Ovary (tissue), 9 donors: Measurements from ENCODE around the gene RNPEPL1. TPM values are rescaled to one million over a fixed set of nuclear protein-coding genes. Genes with fewer than 3 reads are reported as not detected.

Experiments used
- DNase-seq, 5 donors: peaks; one replicate each; pipeline ENCODE4 v3.0.0-alpha.2; 2019 to 2020
- H3K27ac ChIP-seq, 2 donors: fragments of 200-600 bp; one replicate each; pipeline versions ENCODE4 v1.5.1 to v1.8.0; 2019 to 2022
- H3K27me3 ChIP-seq: fragments of 200-600 bp; one replicate; pipeline ENCODE4 v1.8.0; 2022
- H3K36me3 ChIP-seq: fragments of 200-600 bp; sonication (generic); one replicate; pipeline ENCODE4 v1.5.1; 2019
- H3K4me1 ChIP-seq: one replicate; pipeline ENCODE4 v1.8.1; 2013; ENCODE audit warnings: mild to moderate bottlenecking, moderate library complexity; ENCODE audit not compliant: insufficient read depth
- H3K4me3 ChIP-seq: fragments of 200-600 bp; sonication (generic); one replicate; pipeline ENCODE4 v1.5.1; 2017
- H3K9me3 ChIP-seq, 2 donors: fragments of 200-600 bp in 1 of 2; sonication (generic) in 1 of 2; one replicate each; pipeline versions ENCODE4 v1.5.1 to v1.8.1; 2013 to 2019; ENCODE audit warnings: mild to moderate bottlenecking in 1 of 2, moderate library complexity in 1 of 2
- EP300 ChIP-seq: sonication (generic); formaldehyde crosslinking; IDR thresholded peaks from one replicate; pipeline ENCODE4 v1.6.1; 2017; ENCODE audit warnings: antibody characterized with exemption
- POLR2A ChIP-seq: fragments of 450-650 bp; IDR thresholded peaks from one replicate; pipeline ENCODE4 v1.6.1; 2017; ENCODE audit warnings: antibody characterized with exemption, mild to moderate bottlenecking, moderate library complexity
- WGBS, 3 donors: extraction: QIAGEN DNeasy Blood & Tissue Kit in 1 of 3; methylation state at CpG; one replicate each; pipeline versions ENCODE4 v1.1.5 to v1.1.7; 2013 to 2017; 5-methylcytosine and 5-hydroxymethylcytosine counted together
- intact Hi-C, 4 donors: fragments of 100-400 bp; cut with DNase I; formaldehyde crosslinking; loops; one replicate each; pipeline versions ENCODE4 v1.11.0 to v1.15.1; 2022 to 2023
- polyA plus RNA-seq, 2 donors: library from polyadenylated mRNA; stranded (reverse); fragments of 200-250 nt in 1 of 2; fragments of 350-450 nt in 1 of 2; fragmentation: Illumina TruSeq in 1 of 2; extraction: RNeasy Lipid Tissue Mini Kit (QIAGEN cat#74804) in 1 of 2; gene quantifications; one replicate each; pipeline ENCODE4 v1.2.3, GENCODE V29; 2013 to 2014
- total RNA-seq, 7 donors: library from RNA; depleted of rRNA in 2 of 7; stranded (reverse); fragments of >200 nt in 2 of 7; fragmentation: NEBNext Ultra II Directional in 3 of 7; extraction: Animal tissue kit (Norgen Biotek cat#: 25700) in 3 of 7; gene quantifications; one replicate each; pipeline versions ENCODE4 v1.1.0 to v1.2.4, GENCODE V29; 2016 to 2023
- TF ChIP-seq, protein P1 (sequence below), 3 donors: fragments of 450-650 bp in 2 of 3; fragments of 200-600 bp in 1 of 3; IDR thresholded peaks; one replicate each; pipeline versions ENCODE4 v1.5.1 to v1.8.0; 2016 to 2022; ENCODE audit warnings: antibody characterized with exemption in 3 of 3, mild to moderate bottlenecking in 1 of 3
- donor health status: DM: no; HTN: no; CAD: no; lungs with moderate emphysema.
- donor health status: DM: no; HTN: no; CAD: no.
- donor health status: Bipolar disorder and iron deficiency.
- donor health status: DM: yes; HTN: yes; CAD: no.
- donor health status: DM: no; HTN: no; CAD: no.
- donor health status: DM: yes; HTN: yes; CAD: no.

RNPEPL1 gene
- total and polyA plus RNA-seq, 9 donors = 3.5 to 27.3 (median 23.2) TPM

DNA sequence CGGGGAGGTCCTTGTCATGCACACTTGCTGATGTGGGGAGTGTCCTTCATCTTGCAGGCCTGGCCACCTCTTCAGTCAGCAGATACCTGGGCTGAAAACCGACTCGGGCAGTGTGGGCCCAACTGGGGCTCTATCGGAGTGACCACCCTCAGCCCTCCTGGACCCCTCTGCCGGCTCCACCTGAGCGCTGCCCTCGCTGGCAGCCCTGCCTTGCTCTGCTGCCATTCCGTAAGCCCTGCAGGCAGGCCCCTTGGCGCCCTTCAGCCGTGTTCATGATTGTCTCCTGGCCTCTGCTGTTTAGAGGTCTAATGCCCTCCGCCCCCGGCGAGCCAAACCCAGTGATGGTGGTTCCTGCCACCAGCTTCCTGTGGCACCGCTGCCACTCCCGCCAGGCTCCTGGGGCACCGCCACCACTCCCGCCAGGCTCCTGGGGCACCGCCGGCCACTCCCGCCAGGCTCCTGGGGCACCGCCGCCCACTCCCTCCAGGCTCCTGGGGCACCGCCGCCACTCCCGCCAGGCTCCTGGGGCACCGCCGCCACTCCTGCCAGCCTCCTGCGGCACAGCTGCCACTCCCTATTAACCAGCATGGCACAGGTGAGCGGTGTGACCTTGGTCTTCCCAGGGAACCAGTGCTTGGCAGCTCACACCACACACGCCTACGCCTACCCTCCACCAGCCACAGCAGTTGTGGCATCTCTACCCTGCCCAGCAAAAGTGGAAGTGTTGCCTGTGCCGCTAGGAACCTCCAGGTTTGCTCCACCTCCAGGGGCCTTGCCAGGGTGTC lies 34.2 kb downstream of the RNPEPL1 start:
- no peak overlapping the region for H3K27ac ChIP-seq
- 89 to 90% (median 90%) methylated on average over 32 of the region's 32 CpGs for WGBS, 3 donors
- H3K36me3 ChIP-seq = no peaks in the 10 kb centered on the region

DNA sequence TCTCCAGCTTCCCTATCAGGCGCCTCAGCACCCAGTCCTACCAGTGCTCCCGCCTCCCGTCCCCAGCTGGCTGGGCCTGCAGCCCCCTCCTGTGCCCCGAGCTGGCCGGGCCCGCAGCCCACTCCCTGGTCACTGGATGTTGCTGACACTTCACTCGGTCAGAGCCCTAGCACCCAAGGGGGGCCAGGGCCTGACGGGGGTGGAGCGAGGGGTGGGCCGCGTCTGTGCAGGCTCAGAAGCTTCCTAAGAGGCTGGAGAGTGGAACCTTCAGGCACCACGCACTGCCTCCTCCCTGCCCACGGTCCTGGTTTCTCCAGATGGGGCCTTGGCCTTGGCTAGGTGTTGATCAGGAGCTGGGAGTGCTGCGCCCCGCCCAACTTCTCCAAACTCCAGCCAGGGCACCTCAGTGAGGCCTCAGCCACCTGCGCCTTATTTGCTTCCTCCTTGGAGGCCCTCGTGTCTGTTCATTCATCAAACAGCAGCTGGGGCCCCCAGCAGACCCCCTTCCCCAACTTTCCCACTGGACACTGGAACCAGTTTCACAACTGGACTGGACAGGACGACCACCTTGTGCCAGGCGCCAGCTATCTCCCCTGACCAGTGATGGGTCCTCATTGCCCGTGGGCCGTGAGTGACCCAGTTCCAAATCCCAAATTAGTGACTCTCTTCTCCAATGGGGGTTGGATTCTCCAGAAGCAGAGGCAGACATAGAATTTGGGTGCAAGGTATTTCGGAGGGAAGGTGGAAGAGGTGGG lies 35.0 kb downstream of the RNPEPL1 start:
- Histone ChIP-seq H3K27me3 (no peaks in the 10 kb centered on the region), H3K27ac (no peak overlapping the region), H3K9me3 (no peaks in the 10 kb centered on the region), H3K4me3 (no peak overlapping the region), H3K36me3 (no peaks in the 10 kb centered on the region), H3K4me1 (no peaks in the 10 kb centered on the region)
- intact Hi-C loops = no loop called here
- peak in 3 of 5 donors; percentile 11 to 33 (median 12) for DNase-seq
- 86 to 92% (median 89%) methylated on average over 22 of the region's 22 CpGs for WGBS, 3 donors
- TF ChIP-seq, protein P1, sequence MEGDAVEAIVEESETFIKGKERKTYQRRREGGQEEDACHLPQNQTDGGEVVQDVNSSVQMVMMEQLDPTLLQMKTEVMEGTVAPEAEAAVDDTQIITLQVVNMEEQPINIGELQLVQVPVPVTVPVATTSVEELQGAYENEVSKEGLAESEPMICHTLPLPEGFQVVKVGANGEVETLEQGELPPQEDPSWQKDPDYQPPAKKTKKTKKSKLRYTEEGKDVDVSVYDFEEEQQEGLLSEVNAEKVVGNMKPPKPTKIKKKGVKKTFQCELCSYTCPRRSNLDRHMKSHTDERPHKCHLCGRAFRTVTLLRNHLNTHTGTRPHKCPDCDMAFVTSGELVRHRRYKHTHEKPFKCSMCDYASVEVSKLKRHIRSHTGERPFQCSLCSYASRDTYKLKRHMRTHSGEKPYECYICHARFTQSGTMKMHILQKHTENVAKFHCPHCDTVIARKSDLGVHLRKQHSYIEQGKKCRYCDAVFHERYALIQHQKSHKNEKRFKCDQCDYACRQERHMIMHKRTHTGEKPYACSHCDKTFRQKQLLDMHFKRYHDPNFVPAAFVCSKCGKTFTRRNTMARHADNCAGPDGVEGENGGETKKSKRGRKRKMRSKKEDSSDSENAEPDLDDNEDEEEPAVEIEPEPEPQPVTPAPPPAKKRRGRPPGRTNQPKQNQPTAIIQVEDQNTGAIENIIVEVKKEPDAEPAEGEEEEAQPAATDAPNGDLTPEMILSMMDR (IDR thresholded peaks at IDR 0.05) = no peak
- TF ChIP-seq EP300 = no peak
- TF ChIP-seq POLR2A = no peak

More for the DNA sequence above, 34.2 kb downstream of the RNPEPL1 start:
- peak in 3 of 5 donors; percentile 13 to 33 (median 14) for DNase-seq
- TF ChIP-seq EP300 = no peak
- TF ChIP-seq, protein P1 (IDR thresholded peaks at IDR 0.05) = no peak
- TF ChIP-seq POLR2A = no peak
- Histone ChIP-seq H3K4me1 (no peaks in the 10 kb centered on the region), H3K4me3 (no peak overlapping the region), H3K9me3 (no peaks in the 10 kb centered on the region), H3K27me3 (no peaks in the 10 kb centered on the region)
- intact Hi-C loops = no loop called here

DNA sequence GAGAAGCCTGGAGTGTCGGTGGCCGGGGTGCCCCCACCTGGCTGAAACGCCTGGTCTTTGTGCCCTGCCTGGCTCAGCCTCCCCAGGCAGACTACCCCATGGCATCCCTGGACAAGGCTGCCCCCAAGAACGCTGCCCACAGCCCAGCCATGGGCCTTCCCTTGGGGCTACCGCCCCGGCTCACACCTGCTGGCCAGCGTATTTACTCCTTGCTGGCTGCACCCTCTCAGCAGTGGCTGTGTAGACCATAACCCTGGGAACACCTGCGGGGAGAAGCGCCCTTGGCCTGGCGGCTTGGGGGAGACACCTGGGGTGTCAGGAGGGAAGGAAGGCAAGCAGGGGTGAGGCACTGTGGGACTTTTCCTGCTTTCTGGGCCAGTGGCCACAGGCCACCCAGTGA lies 35.6 kb downstream of the RNPEPL1 start:
- H3K27me3 ChIP-seq = no peaks in the 10 kb centered on the region
- no peaks in the 10 kb centered on the region for H3K4me1 ChIP-seq
- intact Hi-C loops = no loop called here
- H3K27ac ChIP-seq = no peak overlapping the region
- DNase-seq = peak in 3 of 5 donors; percentile 12 to 30 (median 17)
- H3K36me3 ChIP-seq = no peaks in the 10 kb centered on the region
- no peaks in the 10 kb centered on the region for H3K9me3 ChIP-seq
- no peak for TF ChIP-seq EP300
- TF ChIP-seq, protein P1 (IDR thresholded peaks at IDR 0.05) = no peak
- TF ChIP-seq POLR2A = no peak
- WGBS, 3 donors = 80 to 86% (median 81%) methylated on average over 10 of the region's 10 CpGs
- H3K4me3 ChIP-seq = no peak overlapping the region

DNA sequence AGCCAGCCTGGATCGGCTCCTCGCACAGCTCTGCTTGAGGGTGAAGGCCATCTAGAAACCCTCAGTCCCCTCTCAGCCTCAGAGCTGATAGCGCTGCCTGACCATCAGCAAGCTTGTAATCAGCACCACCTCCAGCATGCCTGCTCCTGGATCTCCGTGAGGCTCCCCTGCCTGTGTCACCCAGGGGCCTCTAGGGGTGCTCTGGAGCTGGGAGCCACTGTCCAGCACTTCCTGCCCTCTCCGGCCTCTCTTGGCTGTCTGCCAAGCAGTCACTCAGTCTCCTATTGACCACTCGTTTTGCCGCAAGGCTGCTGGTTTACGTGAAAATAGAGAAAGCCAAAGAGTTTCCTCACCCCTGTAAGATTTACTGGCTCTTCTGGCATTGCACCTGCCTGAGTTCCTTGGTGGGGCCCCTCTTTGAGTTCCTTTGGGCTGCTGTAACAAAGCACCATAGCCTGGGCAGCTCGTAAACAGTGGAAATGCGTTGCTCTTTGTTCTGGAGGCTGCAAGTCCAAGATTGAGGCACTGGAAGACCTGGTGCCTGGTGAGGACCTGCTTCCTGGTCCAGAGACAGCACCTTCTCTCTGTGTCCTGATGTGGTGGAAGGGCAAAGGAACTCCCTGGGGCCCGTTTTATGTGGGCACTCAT lies 36.1 kb downstream of the RNPEPL1 start:
- no peaks in the 10 kb centered on the region for H3K27me3 ChIP-seq
- no peak overlapping the region for H3K27ac ChIP-seq
- no peak overlapping the region for H3K4me3 ChIP-seq
- no peaks in the 10 kb centered on the region for H3K9me3 ChIP-seq
- no peaks in the 10 kb centered on the region for H3K4me1 ChIP-seq
- intact Hi-C loops = no loop called here
- 26 to 35% (median 35%) methylated on average over 10 to 11 of the region's 11 CpGs for WGBS, 3 donors
- peak; percentile 68 to 83 (median 77) for DNase-seq
- TF ChIP-seq, protein P1 (IDR thresholded peaks at IDR 0.05) = peak in 2 of 3 donors; percentile 25 to 32
- no peak for TF ChIP-seq POLR2A
- no peaks in the 10 kb centered on the region for H3K36me3 ChIP-seq
